ENCODE measurements around the gene CARD10. TPM values are rescaled to one million over a fixed set of nuclear protein-coding genes. Genes with fewer than 3 reads are reported as not detected.

CARD10 gene
- total RNA-seq, 1 experiment from 2014 or later = 17.7 TPM

DNA sequence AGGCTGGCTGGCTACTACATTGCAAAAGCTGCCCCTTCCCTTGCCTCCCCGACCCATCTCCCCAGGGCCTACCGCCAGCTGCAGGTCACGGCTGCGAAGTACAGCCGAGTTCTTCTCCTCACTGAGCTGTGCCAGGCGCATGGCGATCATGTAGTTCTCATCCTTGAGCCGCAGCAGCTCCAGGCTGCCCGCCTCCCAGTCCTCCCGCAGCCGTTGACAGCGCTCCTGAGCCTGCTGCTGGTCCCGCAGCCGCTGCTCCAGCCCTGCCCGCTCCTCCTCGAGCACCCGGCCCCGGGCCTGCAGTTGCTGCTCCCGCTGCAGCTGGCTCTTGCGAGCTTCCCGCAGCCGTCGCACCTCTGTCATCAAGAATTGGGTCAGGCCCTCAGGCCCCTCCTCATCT lies 3.3 kb downstream of the CARD10 start:
- no peak overlapping the region for H3K4me3 Mint-ChIP-seq
- no peak overlapping the region for H3K9ac ChIP-seq (ENCODE audit: extremely low read depth, insufficient read length, low read length)
- no peak overlapping the region for H2AK5ac ChIP-seq (ENCODE audit: insufficient read length, low read length)
- H3K4me1 Mint-ChIP-seq = peaks cover 16 to 20% of the 10 kb centered on the region in 2 experiments
- H2BK15ac ChIP-seq (ENCODE audit: low read depth, low read length) = no peak overlapping the region
- H3K4me1 ChIP-seq (ENCODE audit: insufficient read depth, low read length) = no peaks in the 10 kb centered on the region; the same call in 1 of the 2 replicates
- no peak overlapping the region for H2BK5ac ChIP-seq (ENCODE audit: insufficient read length, low read length)
- no peak overlapping the region for H3T11ph ChIP-seq (ENCODE audit: low read length)
- H3K14ac ChIP-seq (ENCODE audit: insufficient read depth, low read length) = no peak overlapping the region; the same call in 1 of the 2 replicates
- no peaks in the 10 kb centered on the region; the same call in 1 of the 2 replicates for H3K27me3 ChIP-seq (ENCODE audit: insufficient read depth, low read length)
- peaks cover 4% of the 10 kb centered on the region for H3K23me2 ChIP-seq (ENCODE audit: insufficient read length, low read depth, low read length, poor library complexity, severe bottlenecking)
- DNase-seq = no peak
- H3K27ac ChIP-seq (ENCODE audit: insufficient read length, low read depth, low read length) = no peak overlapping the region
- H4K5ac ChIP-seq (ENCODE audit: insufficient read length, low read depth, low read length) = no peak overlapping the region
- no peak overlapping the region for H2AFZ ChIP-seq (ENCODE audit: low read length)
- H3K36me3 Mint-ChIP-seq (ENCODE audit: insufficient read depth in 1 of 3, low read depth in 3 of 3) = peaks cover 0 to 20% (median 9%) of the 10 kb centered on the region in 3 experiments; a peak in 4 of 7 replicates
- H3K4me2 ChIP-seq (ENCODE audit: insufficient read depth, insufficient read length, low read length) = no peak overlapping the region
- TF ChIP-seq, protein P1, sequence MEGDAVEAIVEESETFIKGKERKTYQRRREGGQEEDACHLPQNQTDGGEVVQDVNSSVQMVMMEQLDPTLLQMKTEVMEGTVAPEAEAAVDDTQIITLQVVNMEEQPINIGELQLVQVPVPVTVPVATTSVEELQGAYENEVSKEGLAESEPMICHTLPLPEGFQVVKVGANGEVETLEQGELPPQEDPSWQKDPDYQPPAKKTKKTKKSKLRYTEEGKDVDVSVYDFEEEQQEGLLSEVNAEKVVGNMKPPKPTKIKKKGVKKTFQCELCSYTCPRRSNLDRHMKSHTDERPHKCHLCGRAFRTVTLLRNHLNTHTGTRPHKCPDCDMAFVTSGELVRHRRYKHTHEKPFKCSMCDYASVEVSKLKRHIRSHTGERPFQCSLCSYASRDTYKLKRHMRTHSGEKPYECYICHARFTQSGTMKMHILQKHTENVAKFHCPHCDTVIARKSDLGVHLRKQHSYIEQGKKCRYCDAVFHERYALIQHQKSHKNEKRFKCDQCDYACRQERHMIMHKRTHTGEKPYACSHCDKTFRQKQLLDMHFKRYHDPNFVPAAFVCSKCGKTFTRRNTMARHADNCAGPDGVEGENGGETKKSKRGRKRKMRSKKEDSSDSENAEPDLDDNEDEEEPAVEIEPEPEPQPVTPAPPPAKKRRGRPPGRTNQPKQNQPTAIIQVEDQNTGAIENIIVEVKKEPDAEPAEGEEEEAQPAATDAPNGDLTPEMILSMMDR (conservative IDR thresholded peaks at IDR 0.05) = no peak
- no peak overlapping the region for H3K18ac ChIP-seq (ENCODE audit: insufficient read length, low read depth, low read length)
- H2BK20ac ChIP-seq (ENCODE audit: low read depth, low read length, poor library complexity, severe bottlenecking) = no peak overlapping the region
- no peaks in the 10 kb centered on the region for H4K20me1 ChIP-seq (ENCODE audit: control insufficient read depth, insufficient read depth, insufficient read length)
- no peak overlapping the region for H3K23ac ChIP-seq (ENCODE audit: insufficient read length, low read depth, low read length)
- H4K8ac ChIP-seq (replicated peaks; ENCODE audit: insufficient read length, low read depth, low read length) = no peak overlapping the region
- no peak overlapping the region for H2BK120ac ChIP-seq (ENCODE audit: low read depth, low read length, poor library complexity, severe bottlenecking)
- no peaks in the 10 kb centered on the region for H3K9me3 ChIP-seq (ENCODE audit: control insufficient read depth, low read depth, low read length)
- no peak overlapping the region for H3K4ac ChIP-seq (ENCODE audit: low read depth, low read length)
- H3K79me2 ChIP-seq (ENCODE audit: insufficient read depth, low read length) = no peaks in the 10 kb centered on the region
- H2BK12ac ChIP-seq (ENCODE audit: insufficient read length, low read depth, low read length) = no peak overlapping the region
- no CpG with 5 or more reads among the region's 23 CpGs for WGBS (ENCODE audit: extremely low coverage, insufficient read length, low lambda C conversion rate)
- H3K27me3 Mint-ChIP-seq (ENCODE audit: low read depth) = peaks cover 22% of the 10 kb centered on the region
- no peak overlapping the region; a peak in 1 of 7 replicates for H3K27ac Mint-ChIP-seq
- no peak overlapping the region for H4K91ac ChIP-seq (ENCODE audit: insufficient read length, low read depth, low read length)
- H3K9me3 Mint-ChIP-seq = peaks cover 0 to 4% of the 10 kb centered on the region in 2 experiments; a peak in 3 of 5 replicates
- no peaks in the 10 kb centered on the region for H3K79me1 ChIP-seq (ENCODE audit: insufficient read depth, low read depth, low read length, poor library complexity, severe bottlenecking)
- no peak overlapping the region for H3K56ac ChIP-seq (ENCODE audit: insufficient read length, low read depth, low read length)
